Stimulated activated CD4-positive, alpha-beta T cell treated with anti-CD3 and anti-CD28 coated beads, Interleukin-15, amount 100 ng/mL, for 24 hours (primary cell): ENCODE measurements around the gene CCDC138.
"Not testable (repeated sequence)": the region's sequence is repeated elsewhere in the genome, so short reads cannot be mapped to it uniquely, and the experiment has no call there.

Experiments
- DNase-seq: peaks from one replicate; pipeline ENCODE4 v3.0.0-alpha.2; 2020

Gene CCDC138, protein sequence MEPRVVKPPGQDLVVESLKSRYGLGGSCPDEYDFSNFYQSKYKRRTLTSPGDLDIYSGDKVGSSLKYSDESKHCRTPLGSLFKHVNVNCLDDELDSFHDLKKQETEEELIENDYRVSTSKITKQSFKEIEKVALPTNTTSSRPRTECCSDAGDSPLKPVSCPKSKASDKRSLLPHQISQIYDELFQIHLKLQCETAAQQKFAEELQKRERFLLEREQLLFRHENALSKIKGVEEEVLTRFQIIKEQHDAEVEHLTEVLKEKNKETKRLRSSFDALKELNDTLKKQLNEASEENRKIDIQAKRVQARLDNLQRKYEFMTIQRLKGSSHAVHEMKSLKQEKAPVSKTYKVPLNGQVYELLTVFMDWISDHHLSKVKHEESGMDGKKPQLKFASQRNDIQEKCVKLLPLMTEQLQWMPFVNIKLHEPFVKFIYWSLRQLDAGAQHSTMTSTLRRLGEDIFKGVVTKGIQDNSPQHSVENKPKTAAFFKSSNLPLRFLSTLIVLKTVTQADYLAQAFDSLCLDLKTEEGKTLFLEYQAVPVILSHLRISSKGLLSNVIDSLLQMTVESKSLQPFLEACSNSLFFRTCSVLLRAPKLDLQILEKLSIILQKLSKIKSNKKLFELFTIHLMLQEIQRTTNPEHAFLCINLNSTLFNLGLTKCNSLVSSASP

DNA sequence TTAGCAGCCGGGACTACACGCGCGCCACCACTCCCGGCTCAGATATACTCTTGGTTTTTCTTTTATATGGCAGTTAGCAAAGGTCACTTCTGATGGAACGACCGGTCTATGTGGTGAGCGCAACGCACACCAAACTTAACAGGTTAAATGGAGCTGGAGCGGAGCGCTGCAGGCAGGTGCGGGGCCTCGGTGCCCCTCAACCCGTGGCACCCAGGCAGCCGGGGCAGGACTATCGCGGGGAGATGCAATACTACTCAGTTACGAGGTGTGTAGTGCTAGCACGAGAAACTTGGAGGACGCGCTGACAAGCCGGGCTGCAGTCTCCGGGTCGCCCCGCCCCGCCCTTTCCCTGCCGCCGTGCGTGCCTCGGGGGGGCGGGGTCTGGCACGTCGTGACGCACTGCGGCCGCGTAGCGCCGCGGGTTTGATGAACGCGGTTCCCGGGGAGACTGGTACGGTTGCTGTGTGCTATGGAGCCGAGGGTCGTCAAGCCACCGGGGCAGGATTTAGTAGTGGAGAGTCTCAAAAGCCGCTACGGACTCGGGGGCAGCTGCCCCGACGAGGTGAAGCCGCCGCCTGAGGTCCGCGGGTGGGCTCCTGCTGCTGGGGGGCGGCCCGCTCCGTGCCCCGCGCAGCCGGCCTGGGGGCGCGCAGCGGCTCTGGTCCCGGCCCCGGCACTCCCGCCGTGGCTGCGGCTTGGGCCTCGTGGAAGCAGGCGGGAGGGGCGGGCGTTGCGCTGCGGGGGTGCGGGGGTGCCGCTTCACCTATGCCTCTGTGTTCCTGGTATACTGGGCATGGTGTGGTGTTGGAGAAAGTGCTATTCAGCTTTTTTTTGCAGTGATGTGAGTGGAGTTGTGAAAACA, at the start of gene CCDC138:
Gene CCDC138, plus strand, starts transcription at position 418 of the 862 bp plus-strand sequence. Its CDS starts 52 bp downstream, at position 470.
- DNase-seq: peak; percentile 97

DNA sequence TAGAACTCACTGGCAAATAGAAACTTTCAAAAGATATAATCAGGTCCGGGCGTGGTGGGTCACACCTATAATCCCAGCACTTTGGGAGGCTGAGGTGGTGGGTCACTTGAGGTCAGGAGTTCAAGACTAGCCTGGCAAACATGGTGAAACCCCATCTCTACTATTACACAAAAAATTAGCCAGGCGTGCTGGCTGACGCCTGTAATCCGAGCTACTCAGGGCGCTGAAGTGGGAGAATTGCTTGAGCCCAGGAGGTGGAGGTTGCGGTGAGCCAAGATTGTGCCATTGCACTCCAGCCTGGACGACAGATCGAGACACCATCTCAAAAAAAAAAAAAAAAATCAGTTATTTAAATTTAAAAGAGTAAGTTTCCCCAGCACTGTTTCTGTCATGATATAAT, 28.6 kb upstream of the CCDC138 start:
- not testable (repeated sequence) for DNase-seq

DNA sequence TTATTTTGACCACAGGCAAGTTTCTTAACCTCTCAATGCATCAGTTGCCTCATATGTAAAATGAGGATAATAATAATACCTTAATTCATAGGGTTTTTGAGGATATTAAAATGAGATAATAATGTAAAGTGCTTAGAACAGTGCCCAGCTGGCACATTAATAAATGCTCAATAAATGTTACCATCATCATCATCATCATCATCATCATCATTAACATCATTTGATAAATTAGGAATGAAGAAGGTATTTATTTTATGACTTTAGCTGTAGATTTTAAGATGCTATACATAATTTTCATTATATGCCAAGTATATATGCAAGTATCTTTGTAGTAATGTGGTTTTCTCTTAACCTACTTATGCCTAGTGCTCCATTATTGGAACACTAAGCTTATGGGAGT, 24.0 kb upstream of the CCDC138 start:
- DNase-seq: not testable (repeated sequence)

DNA sequence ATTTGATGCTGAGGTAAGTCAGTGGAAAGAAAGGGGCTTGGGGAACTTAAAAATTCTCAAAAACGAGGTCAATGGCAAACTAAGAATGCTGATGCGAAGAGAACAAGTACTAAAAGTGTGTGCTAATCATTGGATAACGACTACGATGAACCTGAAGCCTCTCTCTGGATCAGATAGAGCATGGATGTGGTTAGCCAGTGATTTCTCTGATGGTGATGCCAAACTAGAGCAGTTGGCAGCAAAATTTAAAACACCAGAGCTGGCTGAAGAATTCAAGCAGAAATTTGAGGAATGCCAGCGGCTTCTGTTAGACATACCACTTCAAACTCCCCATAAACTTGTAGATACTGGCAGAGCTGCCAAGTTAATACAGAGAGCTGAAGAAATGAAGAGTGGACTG, 19.9 kb upstream of the CCDC138 start:
- not testable (repeated sequence) for DNase-seq

DNA sequence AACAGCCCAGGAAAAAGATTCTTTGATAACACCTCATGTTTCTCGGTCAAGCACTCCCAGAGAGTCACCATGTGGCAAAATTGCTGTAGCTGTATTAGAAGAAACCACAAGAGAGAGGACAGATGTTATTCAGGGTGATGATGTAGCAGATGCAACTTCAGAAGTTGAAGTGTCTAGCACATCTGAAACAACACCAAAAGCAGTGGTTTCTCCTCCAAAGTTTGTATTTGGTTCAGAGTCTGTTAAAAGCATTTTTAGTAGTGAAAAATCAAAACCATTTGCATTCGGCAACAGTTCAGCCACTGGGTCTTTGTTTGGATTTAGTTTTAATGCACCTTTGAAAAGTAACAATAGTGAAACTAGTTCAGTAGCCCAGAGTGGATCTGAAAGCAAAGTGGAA, 18.7 kb upstream of the CCDC138 start:
- DNase-seq: not testable (repeated sequence)

DNA sequence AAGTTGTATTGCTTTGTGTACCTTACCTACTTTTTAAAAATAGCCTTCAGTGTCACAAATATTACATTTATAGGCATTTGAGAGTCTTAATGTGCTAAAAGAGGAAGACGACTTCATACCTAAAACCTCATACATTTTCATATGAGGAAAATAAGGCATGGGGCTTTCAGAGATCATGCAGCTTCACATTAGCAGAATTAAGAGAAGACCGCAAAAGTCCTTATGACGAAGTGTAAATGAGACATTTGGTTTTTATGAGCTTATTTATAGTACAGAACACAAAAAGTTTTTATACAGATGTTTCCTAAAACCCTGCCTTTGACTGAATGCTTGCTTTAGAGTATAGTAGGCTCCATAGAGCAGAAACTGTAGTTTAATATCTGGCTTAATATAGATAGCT, 10.1 kb upstream of the CCDC138 start:
- no peak for DNase-seq

DNA sequence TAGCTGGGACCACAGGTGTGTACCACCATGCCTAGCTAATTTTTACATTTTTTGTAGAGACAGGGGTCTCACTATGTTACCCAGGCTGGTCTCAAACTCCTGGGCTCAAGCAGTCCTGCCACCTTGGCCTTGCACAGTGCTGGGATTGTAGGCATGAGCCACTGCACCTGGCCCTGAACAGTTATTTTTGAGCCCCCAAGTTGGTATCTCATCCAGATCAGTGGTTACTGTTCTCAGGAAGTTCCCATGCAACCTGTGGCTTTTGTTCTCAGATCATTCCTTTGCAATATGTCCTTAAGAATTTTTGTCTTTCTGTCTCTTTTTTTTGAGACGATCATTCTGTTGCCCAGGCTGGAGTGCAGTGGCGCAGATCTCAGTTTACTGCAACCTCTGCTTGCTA, 7.7 kb upstream of the CCDC138 start:
- no peak for DNase-seq

DNA sequence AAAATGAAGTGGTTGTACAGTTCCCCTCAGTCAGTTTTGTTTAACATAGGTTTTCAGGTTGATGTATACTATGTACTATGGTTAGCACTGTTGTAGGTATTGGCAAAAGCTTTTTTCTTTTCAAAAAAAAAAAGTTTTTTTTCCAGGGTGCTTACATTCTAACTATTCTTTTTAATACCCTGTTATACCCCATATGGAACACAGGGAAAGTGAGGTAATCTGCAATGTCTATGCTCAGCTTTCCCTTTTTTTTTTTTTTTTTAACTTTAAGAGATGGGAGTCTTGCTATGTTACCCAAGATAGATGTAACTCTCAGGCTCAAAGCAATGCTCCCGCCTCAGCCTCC, 590 bp upstream of the CCDC138 start:
- DNase-seq: no peak

DNA sequence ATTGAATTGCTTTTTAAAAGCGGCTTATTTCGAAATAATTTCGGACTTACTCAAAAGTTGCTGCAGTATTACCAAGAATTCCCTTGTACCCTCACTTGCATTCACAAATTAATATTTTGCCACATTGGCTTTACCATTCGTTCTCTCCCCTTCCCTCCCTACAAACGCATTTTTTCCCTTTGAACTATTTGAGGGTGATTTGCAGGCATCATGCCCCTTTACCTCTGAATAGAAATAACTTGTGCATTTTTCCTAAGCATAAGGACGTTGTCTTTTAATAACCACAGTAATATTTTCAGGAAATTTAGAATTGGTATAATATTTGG, 608 bp downstream of the CCDC138 start:
- DNase-seq: no peak

DNA sequence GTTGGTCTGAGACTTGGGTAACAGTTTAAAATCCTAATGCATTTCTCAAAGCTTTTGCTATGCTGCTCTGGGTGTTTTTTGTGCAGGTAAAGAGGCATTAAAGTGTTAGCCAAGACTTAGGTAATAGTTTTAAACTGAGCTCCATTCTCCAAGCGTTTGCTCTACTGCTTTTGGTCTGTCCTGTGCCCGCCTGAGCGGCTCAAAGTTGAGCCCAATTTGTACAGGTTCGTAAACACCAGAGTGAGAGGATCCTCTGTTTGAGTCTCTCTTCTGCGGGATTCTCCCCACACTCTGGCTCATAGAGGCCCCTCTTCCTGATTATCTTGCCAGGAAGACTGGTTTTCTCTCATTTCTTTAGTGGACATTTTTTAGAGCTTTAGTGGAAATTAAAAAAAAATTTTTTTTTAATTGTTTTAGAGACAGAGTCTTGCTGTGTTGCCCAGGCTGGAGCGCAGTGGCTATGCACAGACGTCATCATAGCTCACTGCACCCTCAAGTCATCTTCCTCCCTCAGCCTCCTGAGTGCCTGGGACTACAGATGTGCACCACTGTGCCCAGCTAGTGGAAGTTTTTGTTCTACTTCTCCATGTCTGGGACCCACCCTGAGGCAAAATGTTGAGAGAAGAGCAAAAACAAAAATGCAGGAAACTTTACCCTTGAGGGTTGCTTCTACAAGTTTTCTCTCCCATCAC, 16.6 kb downstream of the CCDC138 start:
- DNase-seq: no peak

DNA sequence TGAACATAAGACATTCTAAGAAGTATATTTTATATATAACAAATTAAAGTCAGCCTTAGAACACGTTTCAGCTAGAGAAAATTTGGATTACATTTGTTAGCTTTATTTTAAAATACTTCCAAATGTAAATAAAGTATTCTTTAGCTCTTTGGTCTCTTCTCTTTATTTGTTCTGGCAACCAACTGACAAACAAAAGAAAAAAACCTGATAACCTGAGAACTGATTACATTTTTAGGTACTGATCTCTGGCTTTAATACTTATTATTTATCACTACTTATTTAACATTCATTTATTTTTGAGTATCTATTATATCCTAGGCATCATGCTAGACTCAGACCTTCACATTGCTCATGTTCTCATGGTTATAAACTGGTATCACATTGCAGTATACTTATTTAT, 18.5 kb downstream of the CCDC138 start:
- no peak for DNase-seq

DNA sequence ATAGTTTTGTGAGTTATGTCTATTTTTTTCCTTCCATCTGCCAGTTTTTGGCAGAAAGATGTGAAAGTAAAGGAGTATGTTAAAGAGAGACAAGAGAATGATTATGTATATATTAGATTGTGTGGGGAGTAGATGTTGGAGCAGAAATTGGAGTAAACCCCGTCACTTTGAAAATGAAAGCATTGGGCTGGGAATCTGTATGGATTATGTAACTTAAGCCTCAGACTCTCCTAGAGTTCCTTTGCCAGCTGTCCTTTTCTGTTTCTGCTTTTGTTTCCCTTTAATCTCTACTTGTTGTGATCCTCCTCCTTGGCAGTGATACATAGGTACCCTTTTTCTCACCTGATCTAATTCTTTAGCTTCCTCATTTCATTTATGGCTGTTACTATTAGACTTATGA, 19.2 kb downstream of the CCDC138 start:
- no peak for DNase-seq

DNA sequence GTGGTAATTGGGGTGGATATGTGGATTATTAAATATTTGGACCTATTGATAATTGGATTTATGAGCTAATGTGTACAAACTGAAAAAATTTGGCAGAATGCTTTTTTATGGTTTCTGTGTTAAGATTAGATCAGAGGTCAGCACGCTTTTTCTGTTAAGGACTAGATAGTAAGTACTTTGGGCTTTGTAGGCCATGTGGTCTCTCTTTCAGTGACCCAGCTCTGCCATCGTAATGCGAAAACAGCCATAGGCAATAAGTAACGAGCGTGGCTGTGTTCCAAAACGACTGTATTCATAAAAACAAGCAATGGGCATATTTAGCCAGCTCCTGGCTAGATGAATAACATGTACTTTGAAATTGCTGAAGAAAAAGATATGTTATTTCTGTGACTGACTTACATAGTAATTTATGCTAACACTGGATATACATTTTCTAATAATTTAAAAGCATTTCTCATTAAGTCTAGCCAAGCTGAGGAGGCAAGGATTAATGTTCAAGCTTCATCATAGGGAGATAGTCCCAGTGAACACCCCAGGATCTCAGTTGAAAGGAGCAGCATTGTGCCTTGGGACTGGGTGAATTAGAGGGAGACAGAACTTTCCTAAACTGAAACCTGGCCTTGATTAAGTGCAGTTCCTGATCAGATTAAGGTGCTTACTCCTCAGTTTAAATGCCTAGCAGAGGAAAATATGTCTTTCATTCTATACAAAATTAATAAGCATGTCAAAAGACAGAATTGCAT, 20.0 kb downstream of the CCDC138 start:
- no peak for DNase-seq

DNA sequence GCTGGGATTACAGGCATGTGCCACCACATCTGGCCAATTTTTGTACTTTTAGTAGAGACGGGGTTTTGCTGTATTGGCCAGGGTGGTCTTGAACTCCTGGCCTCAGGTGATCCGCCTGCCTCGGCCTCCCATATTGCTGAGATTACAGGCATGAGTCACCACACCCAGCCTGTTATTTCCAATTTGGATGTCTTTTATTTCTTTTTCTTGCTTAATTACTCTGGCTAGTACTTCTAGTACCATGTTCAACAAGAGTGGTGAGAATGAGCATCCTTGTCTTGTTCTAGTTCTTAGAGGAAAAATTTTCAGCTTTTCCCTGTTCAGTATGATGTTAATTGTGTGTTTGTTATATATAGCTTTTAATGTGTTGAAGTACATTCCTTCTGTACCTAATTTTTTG, 23.4 kb downstream of the CCDC138 start:
- DNase-seq: no peak

DNA sequence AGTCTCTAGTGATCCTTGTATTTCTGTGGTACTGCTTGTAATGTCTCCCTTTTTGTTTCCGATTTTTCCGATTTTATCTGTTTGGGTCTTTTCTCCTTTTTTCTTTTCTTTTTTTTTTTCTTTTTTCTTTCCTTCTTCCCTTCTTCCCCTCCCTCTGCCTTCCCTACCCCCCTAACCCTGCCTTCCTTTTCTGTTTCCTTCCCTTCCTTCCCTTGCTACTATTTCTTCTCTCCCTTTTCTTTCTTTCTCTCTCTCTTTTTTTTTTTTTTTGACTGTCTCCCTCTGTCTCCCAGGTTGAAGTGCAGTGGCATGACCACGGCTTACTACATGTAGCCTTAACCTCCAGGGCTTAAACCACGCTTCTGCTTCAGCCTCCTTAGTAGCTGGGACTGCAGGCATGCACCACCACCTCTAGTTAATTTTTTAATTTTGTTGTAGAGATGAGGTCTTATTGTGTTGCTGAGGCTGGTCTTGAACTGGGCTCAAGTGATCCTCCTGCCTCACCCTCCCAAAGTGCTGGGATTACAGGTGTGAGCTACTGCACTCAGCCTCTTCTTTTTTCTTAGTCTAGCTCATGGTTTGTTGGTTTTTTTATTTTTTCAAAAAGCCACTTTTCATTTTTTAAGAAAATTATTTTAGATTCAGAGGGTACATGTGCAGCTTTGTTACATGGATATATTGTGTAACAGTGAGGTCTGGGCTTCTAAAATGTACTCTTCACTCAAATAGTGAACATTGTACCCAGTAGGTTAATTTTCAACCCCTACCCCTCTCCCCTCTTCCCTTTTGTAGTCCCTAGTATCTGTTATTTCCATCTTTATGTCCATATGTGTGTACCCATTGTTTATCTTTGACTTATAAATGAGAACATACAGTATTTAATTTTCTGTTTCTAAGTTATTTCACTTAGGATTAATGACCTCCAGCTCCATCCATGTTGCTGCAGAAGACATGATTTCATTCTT, 24.7 kb downstream of the CCDC138 start:
- no peak for DNase-seq

DNA sequence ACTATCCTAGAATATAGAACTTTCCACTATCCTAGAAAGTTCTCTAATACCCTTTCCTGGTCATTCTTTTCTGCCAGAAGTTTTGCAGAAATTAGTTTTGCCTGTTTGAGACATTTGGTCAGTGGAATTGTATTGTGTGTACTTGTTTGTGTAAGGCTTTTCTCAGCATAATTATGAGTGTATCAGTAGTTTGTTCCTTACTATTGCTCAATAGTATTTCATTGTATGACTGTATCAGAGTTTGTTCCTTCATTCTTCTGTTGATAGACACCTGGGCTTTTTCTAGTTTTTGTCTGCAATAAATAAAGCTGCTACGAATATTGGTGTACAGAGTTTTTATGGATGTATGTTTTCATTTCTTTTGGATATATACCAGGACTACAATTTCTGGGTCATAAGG, 27.2 kb downstream of the CCDC138 start:
- DNase-seq: no peak

DNA sequence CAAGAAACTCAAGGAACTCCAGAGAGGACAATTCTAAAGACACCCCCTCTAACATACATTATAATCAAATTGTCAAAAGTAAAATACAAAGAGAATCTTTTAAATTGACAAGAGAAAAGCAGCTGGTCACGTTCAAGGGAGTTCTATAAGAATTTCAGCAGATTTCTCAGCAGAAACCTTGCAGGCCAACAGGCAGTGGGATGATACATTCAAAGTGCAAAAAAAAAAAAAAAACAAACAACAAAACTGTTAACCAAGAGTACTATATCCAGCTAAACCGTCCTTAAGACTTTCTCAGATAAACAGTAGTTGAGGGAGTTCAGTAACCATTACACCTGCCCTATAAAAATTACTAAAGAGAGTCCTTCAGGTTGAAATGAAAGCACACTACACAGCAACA, 33.9 kb downstream of the CCDC138 start:
- DNase-seq: no peak

DNA sequence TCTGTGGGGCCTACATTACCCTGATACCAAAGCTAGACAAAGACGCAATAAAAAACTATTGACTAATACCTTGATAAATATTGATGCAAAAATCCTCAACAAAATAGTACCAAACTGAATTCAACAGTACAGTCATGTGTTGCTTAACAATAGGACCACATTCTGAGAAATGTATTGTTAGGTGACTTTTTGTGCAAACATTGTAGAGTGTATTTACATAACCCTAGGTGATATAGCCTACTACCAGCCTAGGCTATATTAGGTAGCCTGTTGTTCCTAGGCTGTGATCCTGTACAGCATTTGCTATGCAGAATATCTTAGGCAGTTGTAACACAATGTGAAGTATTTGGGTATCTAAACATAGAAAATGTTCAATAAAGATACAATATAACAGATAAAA, 36.7 kb downstream of the CCDC138 start:
- no peak for DNase-seq

DNA sequence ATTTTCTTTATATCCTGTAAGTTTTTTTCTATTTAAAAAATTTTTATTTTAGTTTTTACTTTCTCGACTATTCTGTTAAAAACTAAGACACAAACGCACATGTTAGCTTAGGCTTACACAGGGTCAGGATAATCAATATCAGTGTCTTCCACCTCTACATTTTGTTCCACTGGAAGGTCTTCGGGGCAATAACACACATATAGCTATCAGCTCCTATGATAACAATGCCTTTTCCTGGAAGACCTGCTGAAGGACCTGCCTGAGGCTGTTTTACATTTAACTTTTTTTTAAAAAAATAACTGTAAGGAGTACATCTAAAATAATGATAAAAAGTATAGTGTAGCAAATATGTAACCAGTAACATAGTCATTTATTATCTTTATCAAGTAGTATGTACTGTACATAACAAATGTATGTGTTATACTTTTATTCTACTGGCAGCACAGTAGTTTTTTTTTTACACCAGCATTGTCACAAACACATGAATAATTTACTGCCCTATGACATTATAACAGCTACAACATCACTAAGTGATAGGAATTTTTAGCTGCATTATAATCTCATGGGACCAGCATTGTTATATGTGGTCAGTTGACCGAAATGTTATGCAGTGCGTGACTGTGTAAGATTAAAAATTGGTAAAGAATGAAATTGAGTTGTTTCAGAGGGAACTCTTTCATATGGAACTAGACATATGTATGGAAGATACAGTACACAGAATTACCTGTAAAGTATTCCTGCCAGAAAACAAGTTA, 37.9 kb downstream of the CCDC138 start:
- no peak for DNase-seq

DNA sequence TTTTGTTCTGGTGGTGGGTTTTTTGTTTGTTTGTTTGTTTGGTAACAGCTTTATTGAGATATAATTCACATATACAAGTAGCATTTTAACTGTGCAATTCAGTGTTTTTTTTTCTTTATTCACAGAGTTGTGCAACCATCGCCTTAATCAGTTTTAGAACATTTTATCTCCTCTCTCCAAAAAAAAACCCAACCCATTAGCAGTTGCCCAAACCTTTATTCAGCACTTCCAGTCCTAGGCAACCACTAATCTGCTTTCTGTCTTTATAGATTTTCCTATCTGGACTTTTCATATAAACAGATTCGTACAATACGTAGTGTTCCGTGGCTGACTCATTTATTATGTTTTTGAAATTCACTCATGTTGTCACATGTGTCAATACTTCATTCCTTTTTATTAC, 38.7 kb downstream of the CCDC138 start:
- no peak for DNase-seq
